Measurements from ENCODE around the gene CLIP1. TPM values are rescaled to one million over a fixed set of nuclear protein-coding genes. Genes with fewer than 3 reads are reported as not detected.

Gene CLIP1
- total RNA-seq, 4 donors from 2014 or later: 86.7 to 103 (median 103) TPM

DNA sequence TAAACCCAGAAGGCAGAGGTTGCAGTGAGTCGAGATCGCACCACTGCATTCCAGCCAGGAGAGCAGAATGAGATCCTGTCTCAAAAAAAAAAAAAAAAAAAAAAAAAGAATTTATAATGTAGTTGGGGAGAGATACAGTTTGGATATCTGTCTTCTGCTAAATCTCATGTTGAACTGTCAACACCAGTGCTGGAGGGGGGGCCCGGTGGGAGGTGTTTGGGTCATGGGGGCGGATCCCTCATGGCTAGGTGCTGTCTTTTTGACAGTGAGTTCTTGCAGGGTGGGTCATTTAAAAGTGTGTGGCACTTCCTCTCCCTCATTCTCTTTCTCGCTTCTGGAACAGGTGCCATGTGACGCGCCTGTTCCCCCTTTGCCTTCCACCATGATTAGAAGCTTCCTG lies 32.8 kb downstream of the CLIP1 start:
- TF ChIP-seq, protein P1, sequence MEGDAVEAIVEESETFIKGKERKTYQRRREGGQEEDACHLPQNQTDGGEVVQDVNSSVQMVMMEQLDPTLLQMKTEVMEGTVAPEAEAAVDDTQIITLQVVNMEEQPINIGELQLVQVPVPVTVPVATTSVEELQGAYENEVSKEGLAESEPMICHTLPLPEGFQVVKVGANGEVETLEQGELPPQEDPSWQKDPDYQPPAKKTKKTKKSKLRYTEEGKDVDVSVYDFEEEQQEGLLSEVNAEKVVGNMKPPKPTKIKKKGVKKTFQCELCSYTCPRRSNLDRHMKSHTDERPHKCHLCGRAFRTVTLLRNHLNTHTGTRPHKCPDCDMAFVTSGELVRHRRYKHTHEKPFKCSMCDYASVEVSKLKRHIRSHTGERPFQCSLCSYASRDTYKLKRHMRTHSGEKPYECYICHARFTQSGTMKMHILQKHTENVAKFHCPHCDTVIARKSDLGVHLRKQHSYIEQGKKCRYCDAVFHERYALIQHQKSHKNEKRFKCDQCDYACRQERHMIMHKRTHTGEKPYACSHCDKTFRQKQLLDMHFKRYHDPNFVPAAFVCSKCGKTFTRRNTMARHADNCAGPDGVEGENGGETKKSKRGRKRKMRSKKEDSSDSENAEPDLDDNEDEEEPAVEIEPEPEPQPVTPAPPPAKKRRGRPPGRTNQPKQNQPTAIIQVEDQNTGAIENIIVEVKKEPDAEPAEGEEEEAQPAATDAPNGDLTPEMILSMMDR (IDR thresholded peaks at IDR 0.05; ENCODE audit: low read depth): no peak

DNA sequence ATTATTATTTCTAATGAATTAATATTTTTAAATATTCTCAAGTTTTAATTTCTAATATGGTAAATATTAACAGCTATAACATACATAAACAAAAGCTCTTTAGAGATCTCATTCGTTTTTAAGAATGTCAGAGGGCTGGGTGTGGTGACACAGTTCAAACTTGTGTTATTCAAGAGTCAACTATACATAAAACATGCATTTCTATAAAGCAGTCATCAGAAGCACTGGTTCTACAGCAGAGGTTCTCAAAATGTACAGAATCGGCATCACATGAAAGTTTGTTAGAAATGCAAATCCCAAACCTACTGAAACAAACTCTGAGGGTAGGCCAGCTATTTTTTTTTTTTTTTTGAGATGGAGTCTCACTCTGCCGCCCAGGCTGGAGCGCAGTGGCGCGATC lies 34.6 kb downstream of the CLIP1 start:
- TF ChIP-seq, protein P1 (IDR thresholded peaks at IDR 0.05; ENCODE audit: low read depth): no peak

DNA sequence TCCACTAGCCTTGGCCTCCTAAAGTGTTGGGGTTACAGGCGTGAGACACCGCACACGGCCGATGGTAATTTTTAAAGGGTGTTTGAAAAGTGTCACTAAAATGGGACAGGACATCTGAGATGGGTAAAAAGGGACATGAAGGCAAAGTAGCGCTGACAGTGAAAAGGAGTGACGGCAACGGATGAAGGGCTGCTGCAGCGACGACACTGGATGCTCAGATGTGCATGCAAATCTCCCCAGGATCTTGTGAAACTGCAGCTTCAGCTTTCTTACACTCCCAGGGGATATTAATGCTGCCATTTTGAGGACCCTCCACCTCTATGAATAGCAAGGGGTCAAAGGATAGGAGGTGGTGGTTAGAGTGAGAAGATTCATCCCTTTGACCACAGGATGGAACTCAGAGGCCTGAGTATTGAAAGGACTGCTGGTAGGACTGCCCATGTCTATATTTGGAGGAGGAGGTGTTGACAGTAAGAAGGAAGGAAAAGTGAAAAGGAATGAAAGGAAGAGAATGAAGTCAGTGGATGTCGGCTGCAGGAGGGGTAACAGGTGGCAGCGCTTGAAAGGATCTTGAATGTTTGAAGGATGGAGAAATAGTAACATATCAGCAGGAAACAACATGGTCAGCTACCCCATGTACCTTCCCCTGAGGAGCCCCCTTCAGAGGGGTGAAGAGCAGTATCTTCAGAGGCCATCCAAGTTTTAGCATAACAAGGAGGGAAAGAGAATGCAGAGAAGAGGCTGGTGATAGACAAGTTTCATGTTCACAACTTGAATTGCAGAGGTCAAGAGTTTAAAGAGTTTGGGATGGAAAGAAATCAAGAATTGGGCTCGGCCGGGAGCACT lies 37.1 kb downstream of the CLIP1 start:
- TF ChIP-seq, protein P1 (IDR thresholded peaks at IDR 0.05; ENCODE audit: low read depth): no peak

DNA sequence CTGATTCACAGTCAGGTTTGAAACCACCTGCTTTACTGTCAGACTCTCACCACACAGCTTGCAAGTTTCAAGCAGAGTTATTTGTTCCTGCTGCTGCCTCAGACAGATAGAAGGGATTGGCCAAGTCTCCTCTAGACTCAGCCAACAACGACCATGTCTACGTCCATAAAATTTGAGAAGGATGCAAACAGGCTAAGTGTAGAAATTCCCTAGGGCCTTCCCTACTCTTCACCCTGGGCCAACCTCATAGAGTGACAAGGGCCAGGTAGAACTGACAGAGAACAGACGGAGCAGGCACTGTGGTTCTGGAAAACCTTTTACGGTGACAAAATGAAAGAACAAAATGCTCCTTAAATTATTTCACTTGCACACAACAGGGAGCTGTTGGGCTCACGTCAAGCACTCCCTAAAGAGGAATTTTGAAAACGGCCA lies 39.5 kb downstream of the CLIP1 start:
- TF ChIP-seq, protein P1 (IDR thresholded peaks at IDR 0.05; ENCODE audit: low read depth): no peak

DNA sequence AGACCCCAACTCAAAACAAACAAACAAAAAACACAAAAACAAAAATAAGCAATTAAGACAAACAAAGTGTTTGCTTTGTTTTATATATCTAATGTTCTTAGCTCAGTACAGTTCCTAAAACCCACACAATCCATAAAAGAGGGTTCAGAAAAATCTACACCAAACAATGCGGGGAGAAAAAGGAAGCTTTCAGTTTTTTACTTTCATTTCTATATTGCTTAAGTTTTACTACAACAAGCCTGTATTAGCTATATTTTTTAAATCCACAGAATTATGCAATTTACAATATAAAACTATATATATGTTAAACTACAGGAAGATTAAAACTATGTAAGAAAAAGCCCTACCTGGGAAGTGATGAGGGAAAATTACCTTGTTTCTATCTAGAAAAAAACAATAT lies 41.4 kb downstream of the CLIP1 start:
- TF ChIP-seq, protein P1 (IDR thresholded peaks at IDR 0.05; ENCODE audit: low read depth): no peak

DNA sequence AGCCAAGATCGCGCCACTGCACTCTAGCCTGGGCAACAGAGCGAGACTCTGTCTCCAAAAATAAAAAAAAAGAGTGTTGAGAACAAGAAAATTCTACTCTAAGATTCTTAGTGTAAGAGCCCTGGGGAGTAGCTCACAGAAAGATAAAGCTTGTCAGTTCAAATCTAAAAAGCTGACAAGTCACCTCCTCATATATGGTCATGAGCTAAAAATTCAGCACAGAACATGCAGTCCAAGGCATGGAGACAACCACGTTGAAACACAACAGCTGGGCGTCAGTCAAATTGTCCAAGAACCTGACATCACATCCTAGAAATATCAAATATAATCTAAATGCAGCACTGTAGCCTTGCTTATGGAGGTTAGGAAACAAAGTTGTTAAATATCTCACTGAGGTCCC lies 47.8 kb downstream of the CLIP1 start:
- TF ChIP-seq, protein P1 (IDR thresholded peaks at IDR 0.05; ENCODE audit: low read depth): no peak

DNA sequence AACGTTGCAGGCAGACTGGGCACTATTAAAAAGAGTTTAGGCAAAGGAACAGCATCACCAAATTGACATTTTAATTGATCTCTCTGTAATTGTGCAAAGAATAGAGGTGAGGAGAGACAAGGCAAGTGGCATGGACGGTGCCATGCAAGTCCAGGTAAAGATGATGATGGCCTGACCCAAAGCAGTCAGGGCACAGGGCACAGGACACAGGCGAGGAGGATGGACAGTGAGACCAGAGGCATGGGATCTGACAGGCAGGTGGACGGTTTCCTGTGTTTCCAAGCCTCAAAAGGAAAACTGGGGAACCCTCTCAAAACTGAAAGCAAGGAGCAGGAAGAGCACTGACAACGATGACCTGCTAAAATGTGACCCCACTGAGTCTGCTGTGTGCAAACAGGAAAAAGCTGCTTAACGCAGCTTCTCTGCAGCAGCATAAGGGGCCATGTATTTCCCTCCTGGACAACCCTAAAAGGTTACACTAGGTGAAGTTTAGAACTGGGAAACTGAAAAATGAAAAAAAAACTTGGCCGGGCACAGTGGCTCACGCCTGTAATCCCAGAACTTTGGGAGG lies 50.9 kb downstream of the CLIP1 start:
- TF ChIP-seq, protein P1 (IDR thresholded peaks at IDR 0.05; ENCODE audit: low read depth): no peak

Data from subcutaneous adipose tissue (tissue), 4 donors.